HL-60/S4 treated with retinoic acid at 250 ng/mL for 4 days and 3 days (cell line): Measurements from ENCODE around the gene APOB.

ENCODE experiments used
- in situ Hi-C: fragments of 300-500 bp; cut with MboI; formaldehyde crosslinking; loops from 2 replicates; pipeline ENCODE4 v1.7.0; 2022; ENCODE audit warnings: low sequenced_read_pairs

The APOB gene

GRCh38 chr2:20955277-20956026, 88.4 kb downstream of the APOB start:
- in situ Hi-C loops, result loop anchor here (25.0 kb wide), 1 partner anchor 518 kb away; the partner anchor contains the start of gene RHOB

- in situ Hi-C loops, result loop anchor here (25.0 kb wide), 1 partner anchor 516 kb away; the partner anchor contains the start of gene RHOB
Observed at GRCh38 chr2:20953146-20953824, 90.6 kb downstream of the APOB start.
